GM12878 (cell line): ENCODE measurements around the gene PEX16. TPM values are rescaled to one million over a fixed set of nuclear protein-coding genes. Genes with fewer than 3 reads are reported as not detected.

Source experiments
- CBX5 ChIP-seq: sonication (generic); IDR thresholded peaks from 2 replicates; pipeline ENCODE4 v1.6.1; 2016; ENCODE audit warnings: low read depth, moderate library complexity, mild to moderate bottlenecking, inconsistent platforms
- CHD2 ChIP-seq: IDR thresholded peaks from 2 replicates; pipeline ENCODE4 v1.6.1; 2011; ENCODE audit warnings: low read depth, low read length, improper control_type of control experiment, borderline replicate concordance
- ETV6 ChIP-seq, 2 experiments: fragments of 450-650 bp in 1 of 2; IDR thresholded peaks in 1 of 2; conservative IDR thresholded peaks in 1 of 2; 2 replicates each; pipeline ENCODE4 v1.6.1; 2014; ENCODE audit warnings: antibody characterized with exemption in 1 of 2, borderline replicate concordance in 1 of 2, low read depth in 1 of 2, mild to moderate bottlenecking in 1 of 2, moderate library complexity in 1 of 2
- FOXK2 ChIP-seq: fragments of 450-650 bp; IDR thresholded peaks from 2 replicates; pipeline ENCODE4 v1.6.1; 2017; ENCODE audit warnings: mild to moderate bottlenecking, moderate library complexity
- FOXM1 ChIP-seq: IDR thresholded peaks from 2 replicates; pipeline ENCODE4 v1.6.1; 2012; ENCODE audit warnings: low read depth, mild to moderate bottlenecking, inconsistent platforms, low read length, moderate library complexity
- GABPA ChIP-seq: IDR thresholded peaks from 2 replicates; pipeline ENCODE4 v1.6.1; 2014; ENCODE audit warnings: antibody characterized with exemption, low read depth, mild to moderate bottlenecking, inconsistent platforms
- GATAD2B ChIP-seq: fragments of 450-650 bp; conservative IDR thresholded peaks from 2 replicates; pipeline ENCODE4 v1.6.1; 2017; ENCODE audit warnings: low read depth, mild to moderate bottlenecking, moderate library complexity
- HDAC2 ChIP-seq: fragments of 200-600 bp; sonication (generic); IDR thresholded peaks from 2 replicates; pipeline ENCODE4 v1.6.1; 2017
- JUNB ChIP-seq: IDR thresholded peaks from 2 replicates; pipeline ENCODE4 v1.6.1; 2016; ENCODE audit warnings: antibody characterized with exemption, mild to moderate bottlenecking
- KDM1A ChIP-seq: fragments of 200-600 bp; sonication (generic); IDR thresholded peaks from 2 replicates; pipeline ENCODE4 v1.6.1; 2016; ENCODE audit warnings: borderline replicate concordance
- KLF5 ChIP-seq: fragments of 450-650 bp; IDR thresholded peaks from 2 replicates; pipeline ENCODE4 v1.6.1; 2014; ENCODE audit warnings: mild to moderate bottlenecking; ENCODE audit not compliant: partially characterized antibody
- LARP7 ChIP-seq: fragments of 450-650 bp; IDR thresholded peaks from 2 replicates; pipeline ENCODE4 v1.6.1; 2017; ENCODE audit warnings: mild to moderate bottlenecking
- NFXL1 ChIP-seq: fragments of 450-650 bp; IDR thresholded peaks from 2 replicates; pipeline ENCODE4 v1.6.1; 2017; ENCODE audit warnings: antibody characterized with exemption, mild to moderate bottlenecking, borderline replicate concordance
- NFYB ChIP-seq: IDR thresholded peaks from 2 replicates; pipeline ENCODE4 v1.6.1; 2011; ENCODE audit warnings: low read depth, mild to moderate bottlenecking, low read length, improper control_type of control experiment, moderate library complexity; ENCODE audit not compliant: insufficient read depth
- RCOR1 ChIP-seq: conservative IDR thresholded peaks from 2 replicates; pipeline ENCODE4 v1.6.1; 2012; ENCODE audit warnings: low read depth, low read length, improper control_type of control experiment
- SKIL ChIP-seq: fragments of 450-650 bp; IDR thresholded peaks from 2 replicates; pipeline ENCODE4 v1.6.1; 2017; ENCODE audit warnings: mild to moderate bottlenecking, low read depth, inconsistent platforms; ENCODE audit not compliant: poor library complexity, severe bottlenecking
- SMARCA5 ChIP-seq: fragments of 450-650 bp; IDR thresholded peaks from 2 replicates; pipeline ENCODE4 v1.6.1; 2017; ENCODE audit warnings: mild to moderate bottlenecking
- SREBF1 ChIP-seq: IDR thresholded peaks from 2 replicates; pipeline ENCODE4 v1.6.1; 2012; ENCODE audit warnings: mild to moderate bottlenecking, low read length
- STAT3 ChIP-seq: IDR thresholded peaks from 2 replicates; pipeline ENCODE4 v1.6.1; 2011; ENCODE audit warnings: low read depth, low read length, improper control_type of control experiment
- SUPT20H ChIP-seq: IDR thresholded peaks from 2 replicates; pipeline ENCODE4 v1.6.1; 2011; ENCODE audit warnings: low read depth, mild to moderate bottlenecking, low read length, moderate library complexity, borderline replicate concordance; ENCODE audit not compliant: control insufficient read depth
- SUZ12 ChIP-seq: fragments of 200-600 bp; sonication (generic); IDR thresholded peaks from one replicate; pipeline ENCODE4 v1.6.1; 2018; ENCODE audit warnings: antibody characterized with exemption, mild to moderate bottlenecking; ENCODE audit not compliant: unreplicated experiment
- USF1 ChIP-seq: IDR thresholded peaks from 2 replicates; pipeline ENCODE4 v1.6.1; 2011; ENCODE audit warnings: borderline replicate concordance, low read depth, mild to moderate bottlenecking, moderate library complexity, mixed read lengths, low read length; ENCODE audit not compliant: insufficient read depth; ENCODE audit errors: extremely low read length
- YBX1 ChIP-seq: fragments of 450-650 bp; IDR thresholded peaks from 2 replicates; pipeline ENCODE4 v1.6.1; 2016; ENCODE audit warnings: antibody characterized with exemption
- ZBED1 ChIP-seq: IDR thresholded peaks from 2 replicates; pipeline ENCODE4 v1.6.1; 2016; ENCODE audit warnings: borderline replicate concordance
- ZBTB11 ChIP-seq: fragments of 450-650 bp; formaldehyde crosslinking; IDR thresholded peaks from 2 replicates; pipeline ENCODE4 v1.5.0; 2022; ENCODE audit warnings: mild to moderate bottlenecking, missing genetic modification characterization
- ZNF274 ChIP-seq: IDR thresholded peaks from one replicate; pipeline ENCODE4 v1.8.0; 2011; ENCODE audit not compliant: insufficient read length, insufficient read depth
- polyA plus RNA-seq, 11 experiments: library from polyadenylated mRNA; depleted of rRNA in 4 of 11; unstranded in 6 of 11; stranded (reverse) in 5 of 11; fragments of >200 nt; fragmentation: Nextera tagmentation in 4 of 11; fragmentation: Illumina TruSeq in 1 of 11; extraction: Ambion mirVana in 4 of 11; extraction: Trizol in 1 of 11; gene quantifications; 1 replicate in 1 of 11; 2 replicates in 10 of 11; pipeline versions ENCODE4 v1.2.1 to v1.2.3, GENCODE V29; 2011 to 2016; ENCODE audit warnings: inconsistent platforms in 2 of 11, missing spikeins in 2 of 11, low read depth in 1 of 11
- total RNA-seq, 4 experiments: library from RNA; depleted of rRNA in 3 of 4; stranded (reverse); fragments of >200 nt in 3 of 4; fragmentation: Illumina TruSeq in 1 of 4; extraction: Trizol in 1 of 4; gene quantifications; 2 replicates each; pipeline versions ENCODE4 v1.2.1 to v1.2.3, GENCODE V29; 2013 to 2021

The PEX16 gene
- total and polyA plus RNA-seq, 10 of the 15 experiments (the other 5 are each of a cell fraction or from before 2014, with no cell fraction given), result 1.4 to 53.5 (median 27.6) TPM

GRCh38 chr11:45930031-45930794, 12.5 kb upstream of the PEX16 start (continued):
- peak; percentile 50 for TF ChIP-seq SKIL
- TF ChIP-seq LARP7, result peak; percentile 88
- TF ChIP-seq ZBED1, result no peak; the same call in 1 of the 2 replicates
- TF ChIP-seq CBX5, result peak; percentile 96
- no peak for TF ChIP-seq NFYB
- TF ChIP-seq SMARCA5, result 0 out of 2 replicates have a peak, but pooled peaks have one; percentile 31
- no peak for TF ChIP-seq SUPT20H
- TF ChIP-seq JUNB, result no peak
- no peak for TF ChIP-seq FOXK2
- peak; percentile 72 for TF ChIP-seq SREBF1
- TF ChIP-seq KDM1A, result no peak
- TF ChIP-seq ETV6 (conservative IDR thresholded peaks at IDR 0.05 in 1 of 2, IDR thresholded peaks at IDR 0.05 in 1 of 2; ENCODE audit: borderline replicate concordance in 1 of 2, low read depth in 1 of 2), result peak in 1 of 2 experiments; percentile 77; a peak in 2 of 4 replicates
- peak; percentile 87; the same call in 1 of the 2 replicates for TF ChIP-seq RCOR1
- no peak for TF ChIP-seq STAT3
- TF ChIP-seq ZBTB11 (CRISPR knock-in tag), result no peak
- no peak for TF ChIP-seq USF1
- no peak for TF ChIP-seq SUZ12
- peak; percentile 85 for TF ChIP-seq FOXM1
- no peak for TF ChIP-seq HDAC2
- no peak for TF ChIP-seq KLF5
- no peak for TF ChIP-seq NFXL1
- 0 out of 2 replicates have a peak, but pooled peaks have one; percentile 74 for TF ChIP-seq YBX1
- peak; percentile 72 for TF ChIP-seq CHD2
- peak; percentile 97 for TF ChIP-seq GATAD2B
- no peak for TF ChIP-seq ZNF274
- TF ChIP-seq GABPA, result peak; percentile 76
